GM19468 (cell line): ENCODE data around the gene SEC63.
"Not testable (repeated sequence)": the region's sequence is repeated elsewhere in the genome, so short reads cannot be mapped to it uniquely, and the experiment has no call there.

Experiments used
- ATAC-seq: cut with Tn5 transposase; IDR thresholded peaks from one replicate; pipeline ENCODE4 v1.9.1; 2021; ENCODE audit warnings: mild to moderate bottlenecking, moderate library complexity, moderate number of reproducible peaks; ENCODE audit not compliant: unreplicated experiment; ENCODE audit errors: extremely low read depth

Gene SEC63

DNA sequence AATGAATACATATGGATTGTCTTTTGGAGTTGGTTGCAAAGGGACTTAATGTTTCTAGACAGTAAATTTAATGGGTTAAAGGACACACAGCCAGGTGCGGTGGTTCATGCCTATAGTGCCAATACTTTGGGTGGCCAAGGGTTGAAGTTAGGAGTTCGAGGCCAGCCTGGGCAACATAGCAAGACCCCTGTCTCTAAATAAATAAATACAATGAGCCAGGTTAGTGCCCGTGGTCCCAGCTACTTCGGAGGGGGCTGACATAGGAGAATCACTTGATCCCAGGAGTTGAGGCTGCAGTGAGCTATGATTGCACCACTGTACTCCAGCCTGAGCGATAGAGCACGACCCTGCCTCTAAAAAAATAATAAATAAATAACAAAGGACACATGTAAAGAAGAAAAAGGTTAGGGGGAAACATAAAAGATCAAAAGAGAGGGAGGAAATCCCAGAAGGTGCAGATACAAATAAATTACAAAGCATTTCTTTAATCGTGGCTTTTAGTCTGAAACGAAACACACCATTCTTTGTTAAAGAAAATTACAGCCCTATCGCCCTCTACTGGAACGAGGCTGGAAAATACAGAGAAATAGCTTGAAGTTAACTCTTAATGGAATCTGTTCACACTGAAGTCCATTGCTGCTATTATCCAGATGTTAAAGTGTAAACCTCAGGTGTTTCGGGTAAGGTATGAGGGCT, 91.3 kb downstream of the SEC63 start:
- ATAC-seq = no peak

DNA sequence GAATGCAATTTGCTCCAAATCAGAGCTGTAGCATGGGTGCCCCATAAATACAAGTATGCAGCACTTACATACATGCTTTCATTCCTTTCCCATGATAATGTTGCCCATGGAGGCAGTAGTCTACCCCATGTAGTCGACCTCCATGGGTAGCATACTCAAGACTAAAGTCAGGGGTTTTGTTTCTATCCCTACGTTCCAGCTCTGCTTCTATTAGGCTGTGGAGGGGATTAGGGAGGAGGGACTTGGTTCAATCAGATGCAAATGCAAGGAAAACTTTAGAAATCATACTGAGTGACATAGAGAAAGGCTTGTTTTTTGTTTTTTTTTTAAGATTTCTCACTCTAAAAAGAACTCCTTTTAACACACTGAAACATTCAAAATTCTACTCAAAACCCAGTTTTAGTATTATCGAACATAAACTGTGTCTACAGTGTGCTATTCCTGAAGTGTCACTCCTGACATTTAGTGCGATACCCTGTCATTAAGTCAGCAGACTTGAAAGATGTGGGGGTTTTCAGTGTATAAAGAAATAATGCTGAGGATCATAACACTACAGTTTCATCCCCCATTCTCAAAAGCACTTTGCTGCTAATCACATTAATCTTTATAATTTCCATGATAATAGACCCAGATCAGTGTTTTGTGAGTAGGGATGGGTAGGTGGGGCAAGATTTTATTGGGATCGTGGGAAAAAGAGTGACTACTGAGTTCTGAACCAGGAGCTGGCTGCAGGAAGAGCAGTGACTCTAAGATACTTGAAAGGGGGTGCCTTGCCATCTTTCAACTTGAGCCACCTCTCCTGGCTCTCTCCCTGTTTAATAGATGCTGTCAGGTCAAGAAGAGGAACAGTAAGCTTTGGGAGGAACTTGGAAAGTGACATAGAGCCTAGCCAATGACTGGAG, 93.5 kb downstream of the SEC63 start:
- ATAC-seq = no peak

- ATAC-seq = no peak
These were observed 95.6 kb downstream of the SEC63 start for GRCh38 chr6:107862383-107862782.

DNA sequence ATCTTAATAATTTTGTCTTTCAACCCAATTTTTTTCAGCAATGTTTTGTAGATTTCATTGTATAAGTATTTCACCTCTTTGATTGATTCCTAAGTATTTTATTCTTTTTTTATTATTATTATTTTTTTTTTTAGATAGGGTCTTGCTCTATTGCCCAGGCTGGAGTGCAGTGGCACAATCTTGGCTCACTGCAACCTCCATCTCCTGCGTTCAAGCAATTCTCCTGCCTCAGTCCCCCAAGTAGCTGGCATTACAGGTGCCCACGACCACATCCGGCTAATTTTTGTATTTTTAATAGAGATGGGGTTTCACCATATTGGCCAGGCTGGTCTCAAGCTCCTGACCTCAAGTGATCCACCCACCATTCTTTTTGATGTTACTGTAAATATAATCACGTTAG, 97.0 kb downstream of the SEC63 start:
- not testable (repeated sequence) for ATAC-seq

- not testable (repeated sequence) for ATAC-seq
These were observed 97.9 kb downstream of the SEC63 start for GRCh38 chr6:107860144-107860543.

GRCh38 chr6:107853230-107853629, 104.8 kb downstream of the SEC63 start:
- no peak for ATAC-seq

DNA sequence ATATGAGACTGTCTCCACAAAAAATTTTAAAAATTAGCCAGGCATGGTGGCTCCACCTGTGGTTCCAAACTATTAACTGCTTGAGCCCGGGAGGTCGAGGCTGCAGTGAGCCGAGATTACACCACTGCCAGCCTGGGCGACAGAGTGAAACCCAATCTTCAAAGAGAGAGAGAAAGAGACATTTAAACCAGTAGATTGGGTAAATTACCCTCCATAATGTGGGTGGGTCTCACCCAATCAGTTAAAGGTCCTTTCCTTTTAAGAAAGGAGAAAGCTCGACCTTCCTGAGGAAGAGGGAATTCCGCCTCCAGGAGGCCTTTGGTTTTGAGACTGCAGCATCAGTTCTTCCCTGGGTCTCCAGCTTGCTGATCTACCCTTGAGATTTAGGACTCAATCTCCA, 108.7 kb downstream of the SEC63 start:
- no peak for ATAC-seq

DNA sequence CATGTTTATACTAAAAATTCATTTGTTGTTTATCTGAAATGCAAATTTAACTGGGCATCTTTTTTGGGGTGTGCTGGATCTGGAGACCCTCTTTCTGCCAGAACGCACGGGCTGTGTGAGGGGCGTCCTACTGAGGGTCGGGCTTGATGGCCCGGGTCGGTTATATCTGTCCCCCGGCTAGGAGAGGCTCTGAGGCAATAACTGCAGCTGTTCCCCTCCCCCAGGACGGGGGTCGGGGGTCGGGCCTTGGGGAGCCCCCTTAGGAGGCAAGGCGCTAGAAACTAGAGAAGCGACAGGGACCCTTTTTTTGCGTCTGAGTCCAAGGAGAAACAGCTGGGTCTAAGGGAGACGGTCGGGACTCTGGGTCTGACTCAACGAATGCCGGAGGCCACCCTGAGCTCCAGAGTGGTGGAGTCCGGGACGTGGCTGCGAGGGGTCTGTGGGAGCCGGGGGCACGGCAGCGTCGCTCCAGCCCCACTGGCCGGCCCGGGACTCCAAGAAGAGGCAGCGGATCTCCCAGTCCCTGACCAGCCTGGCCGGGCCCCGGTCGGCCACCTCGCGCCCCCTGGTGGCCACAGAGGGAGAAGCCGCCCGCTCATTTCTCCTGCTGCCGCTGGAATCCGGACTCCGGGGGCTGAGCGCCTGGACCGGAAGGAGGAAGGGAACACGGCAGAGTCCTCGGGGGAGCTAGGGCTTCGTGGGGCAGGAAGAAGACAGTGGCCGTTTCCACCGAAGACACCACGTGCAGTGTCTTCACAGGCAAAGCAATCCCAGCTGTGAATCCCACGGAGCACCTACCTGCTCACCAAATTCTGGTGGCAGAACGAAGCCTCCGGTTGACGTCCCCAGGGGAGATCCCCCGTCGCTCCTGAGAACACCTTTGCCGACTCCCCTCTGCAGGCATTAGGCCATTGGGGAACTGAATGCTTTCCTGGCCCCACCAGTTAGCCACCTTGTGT, 109.9 kb downstream of the SEC63 start:
- no peak for ATAC-seq

DNA sequence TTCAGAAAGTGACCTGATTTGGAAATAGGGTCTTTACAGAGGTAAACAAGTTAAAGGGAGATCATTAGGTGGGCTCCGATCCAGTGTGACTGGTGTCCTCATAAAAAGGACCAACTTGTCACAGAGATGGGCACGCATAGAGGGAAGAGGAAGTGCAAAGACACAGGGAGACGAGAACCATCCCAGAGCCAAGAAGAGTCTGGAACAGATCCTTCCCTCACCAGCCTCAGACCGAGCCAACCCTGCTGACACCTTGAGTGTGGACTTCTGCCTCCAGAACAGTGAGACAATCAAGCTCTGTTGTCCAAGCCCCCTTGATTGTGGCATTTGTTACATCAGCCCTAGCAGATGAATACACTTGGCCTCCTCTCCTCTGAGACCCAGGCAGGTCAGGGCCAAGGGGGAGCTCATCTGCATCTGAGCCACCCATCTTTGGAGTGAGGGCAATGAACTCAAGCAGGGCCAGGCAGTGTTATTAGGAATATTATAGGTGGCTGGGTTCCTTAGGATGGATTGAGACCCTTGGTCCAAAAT, 111.7 kb downstream of the SEC63 start:
- no peak for ATAC-seq

DNA sequence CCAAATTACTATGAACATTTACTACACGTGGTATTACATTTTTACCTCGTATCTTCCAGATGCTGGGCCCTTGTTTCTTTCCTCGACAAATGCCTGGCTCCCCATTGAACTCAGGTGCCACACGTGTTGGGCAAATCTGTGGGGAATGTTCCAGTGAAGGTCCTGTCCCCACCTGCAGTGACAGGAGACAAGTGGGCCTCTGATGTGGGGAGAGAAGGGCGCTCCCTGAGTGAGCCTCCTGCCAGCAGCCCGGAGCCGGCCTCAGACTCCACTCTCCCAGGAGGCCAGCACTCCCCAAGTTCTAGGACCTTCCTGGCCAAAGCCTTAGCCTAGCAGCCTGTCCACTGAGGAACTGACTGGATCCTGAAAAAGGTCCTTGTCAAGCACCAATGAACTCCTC, 112.2 kb downstream of the SEC63 start:
- ATAC-seq = no peak

DNA sequence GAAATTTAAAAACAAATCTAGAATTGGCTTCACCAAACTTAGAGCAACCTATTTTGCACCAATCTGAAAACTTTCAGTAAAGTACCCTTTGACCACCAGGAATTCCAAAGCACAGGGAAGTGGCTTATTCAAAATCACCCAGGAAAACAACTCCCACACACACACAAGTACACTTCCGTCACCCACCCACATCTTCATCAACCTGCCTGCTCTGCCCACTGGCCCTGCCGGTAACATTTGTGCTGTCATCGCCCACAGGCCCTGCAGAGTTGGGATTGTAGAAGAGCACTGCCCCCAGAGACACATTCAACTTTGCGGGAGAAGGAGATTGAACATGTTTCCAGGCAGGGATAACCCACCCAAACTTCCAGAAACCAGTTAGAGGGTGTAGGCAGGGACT, 114.6 kb downstream of the SEC63 start:
- ATAC-seq = no peak

DNA sequence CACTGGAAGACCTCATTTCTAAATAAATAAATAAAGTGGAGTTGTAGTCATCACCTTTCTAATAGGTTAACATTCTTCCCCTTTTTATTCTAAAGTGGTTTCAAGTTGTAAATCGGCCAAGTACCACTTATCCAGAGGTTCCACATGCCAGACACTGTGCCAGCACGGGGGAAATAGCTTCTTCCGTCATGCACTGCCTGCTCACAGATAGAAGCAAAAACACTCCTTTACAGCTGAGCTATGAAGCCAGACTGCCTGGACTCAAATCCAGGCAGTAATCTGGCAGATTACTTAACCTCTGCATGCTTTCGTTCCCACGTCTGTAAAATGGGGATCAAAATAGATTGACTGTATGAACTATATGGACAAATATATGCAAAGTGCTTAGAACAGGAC, 116.7 kb downstream of the SEC63 start:
- ATAC-seq = no peak

DNA sequence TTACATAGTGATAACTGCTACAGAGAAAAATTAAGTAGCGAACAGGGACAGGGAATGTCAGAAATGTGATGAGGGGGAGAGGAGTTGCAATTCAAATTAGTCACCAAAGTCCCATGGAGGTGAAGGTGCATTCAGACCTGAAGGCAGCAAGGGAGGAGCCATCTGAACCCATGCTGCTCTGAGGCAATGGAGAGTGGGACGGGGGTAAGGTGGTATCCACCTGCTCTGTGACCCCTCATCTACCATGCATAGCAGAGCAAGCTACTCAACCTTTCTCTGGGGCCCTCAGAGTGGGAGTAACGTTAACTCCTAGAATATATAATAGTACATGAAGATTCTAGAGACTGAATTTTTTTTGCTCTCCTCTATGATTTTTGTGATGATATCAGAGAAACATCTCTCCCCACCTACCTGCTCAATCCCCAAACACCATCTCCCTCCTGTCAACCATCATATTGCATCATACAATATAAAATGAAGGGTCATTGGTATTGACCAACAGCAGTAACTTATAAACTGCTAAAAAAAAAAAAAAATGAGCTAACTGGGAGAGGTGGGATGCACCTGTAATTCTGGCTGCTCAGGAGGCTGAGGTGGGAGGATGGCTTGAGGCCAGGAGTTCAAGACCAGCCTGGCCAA, 117.3 kb downstream of the SEC63 start:
- no peak for ATAC-seq

DNA sequence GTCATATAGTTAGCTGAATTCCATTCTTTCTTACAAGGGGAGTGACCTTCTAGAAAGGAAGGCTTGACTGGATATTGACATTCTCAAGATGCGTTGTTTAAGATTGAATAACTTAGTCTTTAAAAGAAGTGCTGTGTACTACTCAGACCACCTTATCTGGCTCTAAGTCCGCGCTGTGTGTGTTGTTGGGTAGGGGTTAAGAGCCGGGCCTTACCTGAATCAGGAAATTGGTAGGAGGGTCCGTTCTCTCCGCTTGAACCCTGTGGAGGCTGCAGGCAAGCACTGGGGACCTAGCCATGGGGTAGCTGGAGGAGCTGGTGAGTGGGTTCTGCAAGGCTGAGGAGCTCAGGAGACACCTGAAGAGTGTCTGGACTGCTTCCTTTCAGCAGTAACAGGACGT, 124.9 kb downstream of the SEC63 start:
- ATAC-seq = no peak

DNA sequence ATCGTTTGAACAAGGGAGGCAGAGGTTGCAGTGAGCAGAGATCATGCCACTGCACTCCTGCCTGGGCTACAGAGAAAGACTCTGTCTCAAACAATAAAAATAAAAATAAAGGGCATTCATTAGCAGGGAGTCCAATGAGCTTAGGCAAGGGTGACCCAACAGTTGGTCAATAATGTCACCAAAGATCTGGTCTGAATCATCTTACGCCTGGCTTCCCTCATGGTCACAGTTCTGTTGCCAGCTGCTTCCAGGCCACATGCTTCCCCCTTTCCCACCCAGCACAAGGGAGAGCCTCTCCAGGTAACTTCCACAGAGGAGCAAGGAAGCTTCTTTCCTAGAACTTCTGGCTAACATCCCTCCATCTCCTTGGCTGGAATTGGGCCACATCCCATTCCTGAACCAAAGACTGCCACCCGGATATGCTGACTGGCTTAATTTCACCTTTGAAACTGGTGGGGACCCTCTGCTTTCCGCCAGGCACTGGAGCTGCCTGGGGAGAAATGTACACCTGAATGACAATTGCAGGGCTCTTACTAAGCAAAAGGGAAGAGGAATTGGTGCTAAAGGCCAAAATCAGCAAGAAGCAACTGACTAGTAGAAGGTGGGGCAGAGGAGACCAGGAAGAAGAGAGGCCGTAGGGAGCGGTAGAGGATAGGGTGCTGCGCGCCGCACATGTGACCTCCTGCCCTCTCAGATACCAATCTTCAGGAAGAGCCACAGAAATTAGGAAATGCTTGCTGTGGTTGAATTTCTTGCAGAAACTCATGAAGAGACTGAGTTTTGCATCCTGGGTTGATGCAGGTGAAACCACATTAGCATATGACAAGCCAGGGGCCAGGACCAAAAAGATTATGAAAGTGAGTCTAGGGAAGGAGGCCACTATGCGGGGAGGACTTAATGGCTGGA, 125.6 kb downstream of the SEC63 start:
- no peak for ATAC-seq

GRCh38 chr6:107830060-107830459, 127.9 kb downstream of the SEC63 start:
- no peak for ATAC-seq

- no peak for ATAC-seq
These were observed 130.5 kb downstream of the SEC63 start for GRCh38 chr6:107827541-107827940.

DNA sequence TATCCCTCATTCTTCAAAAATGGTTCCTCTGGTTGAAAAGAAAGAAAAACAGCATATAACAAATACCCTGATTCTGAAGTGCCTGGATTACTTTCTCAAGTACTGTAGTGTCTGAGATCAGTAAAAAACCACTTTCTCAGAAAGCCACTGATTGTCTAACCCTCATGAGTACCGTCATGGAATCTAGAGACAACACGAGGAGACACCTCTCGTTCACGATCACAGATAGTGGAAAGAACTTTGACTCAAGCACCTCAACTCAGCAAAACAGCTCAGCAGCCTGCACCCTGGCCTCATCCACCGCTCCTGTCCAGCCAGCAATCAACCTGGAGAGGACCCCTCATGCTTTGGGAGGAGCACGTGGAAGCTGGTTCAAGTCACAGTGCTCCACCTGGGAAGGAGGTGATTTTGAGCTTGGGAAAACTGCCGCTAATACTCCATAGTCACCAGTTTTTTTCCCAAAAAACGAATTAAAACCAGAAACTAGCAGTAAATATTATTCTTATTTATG, 134.9 kb downstream of the SEC63 start:
- no peak for ATAC-seq
